Activated CD4-positive, alpha-beta T cell treated with anti-CD3 and anti-CD28 coated beads, Interleukin-2, Interleukin-6, amounts not matched to agents 100 ng/mL and 50 ng/mL, durations not matched to agents 16 hours and 8 hours (primary cell): ENCODE measurements around the gene ANTKMT.

Experiments
- DNase-seq: peaks from one replicate; pipeline ENCODE4 v3.0.0-alpha.2; 2020

ANTKMT gene

GRCh38 chr16:715477-716199 lies 5.3 kb upstream of the ANTKMT start:
- DNase-seq: no peak

GRCh38 chr16:716200-716568 lies 4.8 kb upstream of the ANTKMT start:
- no peak for DNase-seq

GRCh38 chr16:716768-717325 lies 4.1 kb upstream of the ANTKMT start:
- DNase-seq: no peak

GRCh38 chr16:717450-718245 lies 3.3 kb upstream of the ANTKMT start:
- DNase-seq: no peak

GRCh38 chr16:718389-718788 lies 2.6 kb upstream of the ANTKMT start:
- DNase-seq: no peak

- no peak for DNase-seq
Observed at GRCh38 chr16:718922-719321, 2.0 kb upstream of the ANTKMT start.

- peak; percentile 30 for DNase-seq
Observed at GRCh38 chr16:719815-720446, 1.0 kb upstream of the ANTKMT start.

GRCh38 chr16:720447-720989 lies 428 bp upstream of the ANTKMT start:
- peak; percentile 73 for DNase-seq

GRCh38 chr16:721765-722540 lies 1.0 kb downstream of the ANTKMT start:
- no peak for DNase-seq

GRCh38 chr16:722835-723633 lies 2.1 kb downstream of the ANTKMT start:
- no peak for DNase-seq

GRCh38 chr16:723695-724094 lies 2.7 kb downstream of the ANTKMT start:
- DNase-seq: no peak

GRCh38 chr16:724188-725040 lies 3.5 kb downstream of the ANTKMT start:
- DNase-seq: no peak

- DNase-seq: no peak
Observed at GRCh38 chr16:725041-725376, 4.1 kb downstream of the ANTKMT start.

- no peak for DNase-seq
Observed at GRCh38 chr16:725463-726187, 4.7 kb downstream of the ANTKMT start.

GRCh38 chr16:726188-726437 lies 5.2 kb downstream of the ANTKMT start:
- DNase-seq: no peak

- peak; percentile 71 for DNase-seq
Observed at GRCh38 chr16:726438-727290, 5.7 kb downstream of the ANTKMT start, which contains the start of the genes CCDC78 and HAGHL. Gene CCDC78 (minus strand): TSS chr16:726443. CDS start chr16:726367, 76 bp downstream. Gene HAGHL (plus strand): TSS chr16:727106. CDS start chr16:727510, 404 bp downstream.

GRCh38 chr16:727291-727977 lies 6.5 kb downstream of the ANTKMT start:
- DNase-seq: peak; percentile 45

- DNase-seq: peak; percentile 79
Observed at GRCh38 chr16:728131-728889, 7.4 kb downstream of the ANTKMT start.
